Smooth muscle cell of the brain vasculature (primary cell): Measurements from ENCODE around the gene CCDC157.

Experiments used
- DNase-seq: peaks from one replicate; pipeline ENCODE4 v3.0.0-alpha.2; 2012; ENCODE audit warnings: low read depth, low spot score

CCDC157 gene

DNA sequence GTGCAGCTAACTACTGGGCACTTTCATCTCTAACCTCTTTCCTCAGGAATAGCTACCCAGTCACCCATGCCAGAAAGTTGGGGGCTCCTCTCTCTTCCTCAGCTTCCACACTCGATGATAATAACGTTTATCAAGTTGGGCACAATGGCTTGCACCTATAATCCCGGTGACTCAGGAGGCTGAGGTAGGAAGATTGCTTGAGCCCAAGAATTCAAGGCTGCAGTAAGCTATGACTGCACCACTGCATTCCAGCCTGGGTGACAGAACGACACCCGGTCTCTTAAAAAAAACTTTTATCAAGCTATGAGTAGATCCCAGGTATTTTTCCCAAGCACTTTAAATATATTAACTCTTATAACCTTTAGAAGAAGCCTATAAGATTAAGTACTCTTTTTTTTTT, 2.2 kb upstream of the CCDC157 start:
- DNase-seq: no peak

- no peak for DNase-seq
Observed at GRCh38 chr22:30357236-30357570, 396 bp downstream of the CCDC157 start.

DNA sequence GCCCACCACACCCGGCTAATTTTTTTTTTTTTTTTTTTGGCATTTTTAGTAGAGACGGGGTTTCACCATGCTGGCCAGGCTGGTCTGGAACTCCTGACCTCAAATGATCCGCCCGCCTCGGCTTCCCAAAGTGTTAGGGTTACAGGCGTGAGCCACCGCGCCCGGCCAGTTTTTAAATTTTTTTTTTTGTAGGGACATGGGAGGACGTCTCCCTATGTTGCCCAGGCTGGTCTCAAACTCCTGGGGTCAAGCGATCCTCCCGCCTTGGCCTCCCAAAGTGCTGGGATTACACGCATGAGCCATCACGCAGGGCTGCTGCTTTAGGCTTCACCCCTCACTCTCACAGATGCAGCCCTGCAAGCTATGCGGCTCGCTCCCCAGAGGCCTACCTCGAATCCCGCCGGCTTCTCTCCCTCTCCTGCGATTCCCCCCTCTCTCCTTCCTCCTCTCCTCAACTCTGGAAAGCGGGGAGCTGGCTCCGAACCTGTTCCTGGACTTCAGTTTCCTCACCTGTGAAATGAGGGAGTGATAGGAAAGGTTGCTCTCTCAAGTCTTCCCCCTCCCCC, 926 bp downstream of the CCDC157 start:
- no peak for DNase-seq

DNA sequence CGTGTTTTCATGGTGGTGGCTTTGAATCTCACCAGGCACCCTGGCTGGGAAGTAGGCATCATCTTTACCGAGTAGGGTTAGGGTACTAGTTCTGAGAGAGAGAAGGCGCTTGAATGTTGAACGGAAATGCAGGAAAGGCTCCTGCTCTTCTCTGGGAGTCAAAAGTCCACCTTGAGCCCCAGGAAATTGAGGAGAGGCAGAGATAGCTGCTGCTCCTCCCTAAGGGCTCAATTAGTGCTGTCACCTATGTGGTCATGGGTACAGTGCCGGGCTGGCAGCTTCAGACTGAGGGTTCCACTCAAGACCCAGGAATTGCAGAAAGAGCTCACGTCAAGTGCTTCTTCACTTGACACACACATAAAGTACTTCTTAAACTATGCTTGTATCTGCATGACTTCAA, 1.7 kb downstream of the CCDC157 start:
- no peak for DNase-seq

DNA sequence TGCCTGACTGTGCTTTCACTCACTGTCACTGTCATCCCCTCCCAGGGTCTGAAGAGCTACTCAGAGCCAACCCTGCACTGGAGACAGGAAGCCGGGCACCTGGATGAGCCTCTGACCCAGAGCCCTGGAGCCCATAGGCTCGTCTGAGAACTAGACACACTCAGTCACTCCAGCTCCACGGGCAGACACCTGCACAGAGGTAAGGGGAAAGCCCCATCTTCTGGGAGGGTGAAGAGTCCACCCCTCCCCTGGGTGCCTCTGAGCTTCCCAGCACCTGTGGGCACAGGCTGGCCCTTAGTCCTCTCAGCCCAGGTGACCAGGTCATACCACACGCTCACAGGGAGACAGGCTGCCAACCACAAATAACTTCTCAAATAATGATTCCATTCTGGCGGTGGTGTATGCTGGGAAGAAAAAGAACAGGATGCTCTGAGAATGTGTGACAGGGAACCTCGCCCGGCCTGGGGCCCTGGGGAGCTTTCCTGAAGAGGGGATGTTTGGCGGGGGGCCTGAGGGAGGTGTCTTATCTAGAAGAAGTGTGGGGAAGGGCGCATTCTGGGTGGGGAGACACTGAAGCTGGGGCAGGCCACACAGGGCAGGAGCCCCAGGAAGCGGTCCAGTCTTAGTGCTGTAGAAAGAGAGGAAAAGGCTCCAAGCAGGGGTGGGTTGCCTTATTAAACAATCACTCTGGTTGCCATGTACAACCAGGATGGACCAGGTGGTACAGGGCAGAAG, 5.3 kb downstream of the CCDC157 start:
- no peak for DNase-seq

DNA sequence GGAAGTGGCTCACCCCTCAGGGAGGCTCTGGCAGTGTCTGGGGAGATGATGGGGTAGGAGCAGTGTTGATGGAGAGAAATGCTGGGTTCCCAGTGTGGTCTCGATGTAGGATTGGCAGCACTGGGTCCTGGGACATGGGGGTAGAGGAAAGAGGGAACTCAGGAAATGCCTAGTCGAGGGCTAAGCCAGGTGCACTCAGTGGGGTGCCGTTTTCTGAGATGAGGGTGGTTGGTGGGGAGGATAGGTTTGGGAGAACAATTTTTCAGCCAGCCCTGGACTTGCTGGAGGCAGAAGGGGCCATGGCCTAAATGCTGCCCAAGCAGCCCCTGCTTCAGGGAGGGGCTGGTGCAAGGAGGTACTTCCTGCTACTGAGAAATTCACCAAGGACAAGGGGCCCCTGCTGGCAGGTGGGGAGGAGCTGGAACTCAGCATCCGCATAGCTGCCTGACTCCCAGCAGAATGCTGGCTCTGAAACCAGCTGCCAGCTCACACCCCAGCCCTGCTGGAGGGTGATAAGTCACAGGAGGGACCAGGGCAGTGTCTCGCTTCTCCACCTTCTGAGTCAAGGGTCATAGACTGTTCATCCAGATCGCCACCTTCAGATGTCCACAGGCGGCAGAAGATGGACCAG, 6.0 kb downstream of the CCDC157 start:
- no peak for DNase-seq

DNA sequence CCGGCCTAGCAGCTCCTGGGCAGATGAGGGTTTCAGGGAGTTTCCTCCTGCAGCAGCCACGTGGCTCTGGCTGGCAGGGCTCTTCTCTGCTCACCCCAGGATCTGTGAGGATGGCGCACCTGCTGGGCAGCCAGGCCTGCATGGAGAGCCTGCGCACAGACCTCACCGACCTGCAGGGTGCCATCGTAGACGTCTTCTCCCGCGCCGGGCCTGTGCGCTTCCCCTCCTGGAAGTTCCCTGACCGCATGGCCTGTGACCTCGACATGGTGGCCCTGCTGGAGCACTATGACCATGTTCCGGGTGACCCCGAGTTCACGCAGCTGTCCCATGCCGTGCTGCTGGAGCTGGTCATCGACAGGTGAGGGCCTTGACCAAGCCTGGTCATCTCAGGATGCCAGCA, 9.1 kb downstream of the CCDC157 start:
- DNase-seq: no peak

DNA sequence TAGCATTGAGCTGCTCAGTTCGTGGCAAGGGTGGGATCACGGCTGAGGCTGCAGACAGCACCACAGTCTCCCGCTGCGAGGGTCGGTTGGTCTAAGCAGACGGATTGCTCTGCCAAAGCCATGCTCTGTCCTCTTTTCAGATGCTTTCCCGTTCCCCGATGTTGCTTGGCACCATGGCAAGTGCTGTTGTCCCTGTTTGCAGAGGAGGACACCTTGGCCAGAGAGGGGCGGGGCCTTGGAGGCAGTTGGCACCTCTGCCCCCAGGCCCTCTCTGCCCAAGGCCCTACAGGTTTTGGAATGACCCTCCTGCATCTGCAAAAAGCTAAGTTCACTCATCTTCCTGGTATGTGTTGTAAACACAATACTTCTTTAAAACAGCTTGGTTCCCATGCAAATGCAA, 11.6 kb downstream of the CCDC157 start:
- DNase-seq: no peak

DNA sequence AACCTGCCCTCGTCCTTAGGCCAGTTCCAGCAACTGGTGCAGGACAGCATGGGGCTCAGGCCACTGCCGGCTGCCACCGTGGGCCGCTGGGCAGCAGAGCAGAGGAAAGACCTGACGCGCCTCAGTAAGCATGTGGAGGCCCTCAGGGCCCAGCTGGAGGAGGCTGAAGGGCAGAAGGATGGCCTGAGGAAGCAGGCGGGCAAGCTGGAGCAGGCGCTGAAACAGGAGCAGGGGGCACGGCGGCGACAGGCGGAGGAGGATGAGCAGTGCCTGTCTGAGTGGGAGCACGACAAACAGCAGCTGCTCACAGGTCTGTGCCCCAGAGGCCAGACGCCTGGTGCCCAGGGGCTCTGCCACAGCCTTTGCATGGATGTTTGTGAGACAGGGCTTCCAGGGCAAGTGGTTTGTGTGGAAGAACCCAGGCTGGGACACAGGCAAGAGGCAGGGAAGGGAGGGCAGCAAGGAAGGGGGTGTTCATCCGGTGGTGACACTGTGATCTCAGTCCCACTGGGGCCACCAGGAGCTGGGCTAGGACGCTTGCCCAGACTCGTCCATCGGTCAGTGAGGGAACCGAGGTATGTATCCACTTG, 13.9 kb downstream of the CCDC157 start:
- no peak for DNase-seq

GRCh38 chr22:30371321-30371720, 14.5 kb downstream of the CCDC157 start:
- DNase-seq: no peak

DNA sequence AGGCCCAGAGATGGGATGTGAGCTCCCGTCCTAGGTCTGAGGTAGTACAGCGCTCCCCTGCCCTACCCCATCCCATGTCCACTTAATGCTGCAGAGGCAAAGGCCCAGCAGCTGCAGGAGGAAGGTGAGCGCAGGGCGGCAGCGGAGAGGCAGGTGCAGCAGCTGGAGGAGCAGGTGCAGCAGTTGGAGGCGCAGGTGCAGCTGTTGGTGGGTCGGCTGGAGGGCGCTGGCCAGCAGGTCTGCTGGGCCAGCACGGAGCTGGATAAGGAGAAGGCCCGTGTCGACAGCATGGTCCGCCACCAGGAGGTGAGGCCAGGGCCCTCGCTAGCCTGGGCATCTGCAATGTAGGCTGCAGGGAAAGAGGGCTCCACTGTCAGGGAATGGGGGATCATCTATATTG, 15.2 kb downstream of the CCDC157 start:
- no peak for DNase-seq

GRCh38 chr22:30372915-30373314, 16.1 kb downstream of the CCDC157 start:
- DNase-seq: no peak

- DNase-seq: no peak
Observed at GRCh38 chr22:30373331-30374325, 16.8 kb downstream of the CCDC157 start.

DNA sequence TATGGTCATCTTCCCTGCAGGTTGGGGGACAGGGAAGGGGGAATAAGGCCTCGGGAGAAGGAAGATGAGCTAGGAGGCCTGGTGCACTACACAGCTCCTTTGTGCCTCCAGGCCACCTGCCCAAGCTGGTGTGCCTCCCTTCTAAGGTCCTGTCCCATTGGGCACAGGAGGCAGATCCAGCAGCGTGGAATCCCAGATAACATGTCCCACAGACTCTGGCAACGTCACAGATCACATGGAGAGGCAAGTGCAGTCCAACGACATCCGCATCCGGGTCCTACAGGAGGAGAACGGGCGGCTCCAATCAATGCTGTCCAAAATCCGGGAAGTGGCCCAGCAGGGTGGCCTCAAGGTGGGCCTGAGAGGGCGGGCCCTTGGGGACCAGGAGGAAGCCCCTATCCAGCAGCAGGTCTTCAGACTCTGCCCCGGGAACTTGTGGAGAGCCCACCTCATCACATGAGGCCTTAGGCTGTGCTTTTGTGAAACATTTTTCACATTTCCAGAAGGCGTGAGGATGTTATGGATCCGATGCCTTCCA, 18.6 kb downstream of the CCDC157 start:
- no peak for DNase-seq

GRCh38 chr22:30380011-30380410, 23.2 kb downstream of the CCDC157 start:
- DNase-seq: no peak

GRCh38 chr22:30381264-30381663, 24.5 kb downstream of the CCDC157 start:
- DNase-seq: no peak

DNA sequence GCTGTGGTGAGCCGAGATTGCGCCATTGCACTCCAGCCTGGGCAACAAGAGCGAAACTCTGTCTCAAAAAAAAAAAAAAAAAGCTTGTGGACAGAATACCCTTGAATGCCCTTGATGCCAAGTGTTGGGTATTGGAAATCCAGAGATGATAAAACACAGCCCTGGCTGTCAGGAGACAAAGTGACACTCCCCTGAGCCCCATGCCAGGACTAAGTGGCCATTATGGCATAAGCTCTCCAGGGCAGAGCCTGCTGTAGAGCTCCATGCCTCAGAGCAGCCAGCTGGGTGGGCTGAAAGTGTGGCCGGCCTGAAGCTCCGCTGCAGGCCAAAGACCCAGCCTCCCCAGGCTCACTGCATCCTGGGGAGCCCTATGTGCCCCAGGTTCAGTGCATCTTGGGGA, 25.5 kb downstream of the CCDC157 start:
- DNase-seq: no peak

- no peak for DNase-seq
Observed at GRCh38 chr22:30383061-30383460, 26.3 kb downstream of the CCDC157 start.

GRCh38 chr22:30385942-30386341, 29.1 kb downstream of the CCDC157 start:
- no peak for DNase-seq

DNA sequence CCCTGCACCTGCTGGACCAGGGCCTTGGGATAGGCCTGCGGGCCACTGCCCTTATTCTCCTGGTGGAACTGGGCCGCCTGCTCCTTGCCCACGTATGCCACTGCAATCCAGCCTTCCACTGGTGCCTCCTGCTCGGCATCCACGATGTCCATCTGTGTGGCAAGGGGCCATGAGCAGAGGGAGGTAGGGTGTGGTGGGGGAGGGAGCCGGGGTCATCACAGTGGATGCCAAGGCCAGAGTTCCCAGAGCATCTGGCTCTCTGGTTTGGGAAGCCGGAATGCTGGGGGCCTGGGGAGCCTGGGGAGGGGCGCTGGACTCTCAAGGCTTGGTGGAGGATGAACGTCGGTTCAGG, 29.8 kb downstream of the CCDC157 start:
- DNase-seq: no peak

DNA sequence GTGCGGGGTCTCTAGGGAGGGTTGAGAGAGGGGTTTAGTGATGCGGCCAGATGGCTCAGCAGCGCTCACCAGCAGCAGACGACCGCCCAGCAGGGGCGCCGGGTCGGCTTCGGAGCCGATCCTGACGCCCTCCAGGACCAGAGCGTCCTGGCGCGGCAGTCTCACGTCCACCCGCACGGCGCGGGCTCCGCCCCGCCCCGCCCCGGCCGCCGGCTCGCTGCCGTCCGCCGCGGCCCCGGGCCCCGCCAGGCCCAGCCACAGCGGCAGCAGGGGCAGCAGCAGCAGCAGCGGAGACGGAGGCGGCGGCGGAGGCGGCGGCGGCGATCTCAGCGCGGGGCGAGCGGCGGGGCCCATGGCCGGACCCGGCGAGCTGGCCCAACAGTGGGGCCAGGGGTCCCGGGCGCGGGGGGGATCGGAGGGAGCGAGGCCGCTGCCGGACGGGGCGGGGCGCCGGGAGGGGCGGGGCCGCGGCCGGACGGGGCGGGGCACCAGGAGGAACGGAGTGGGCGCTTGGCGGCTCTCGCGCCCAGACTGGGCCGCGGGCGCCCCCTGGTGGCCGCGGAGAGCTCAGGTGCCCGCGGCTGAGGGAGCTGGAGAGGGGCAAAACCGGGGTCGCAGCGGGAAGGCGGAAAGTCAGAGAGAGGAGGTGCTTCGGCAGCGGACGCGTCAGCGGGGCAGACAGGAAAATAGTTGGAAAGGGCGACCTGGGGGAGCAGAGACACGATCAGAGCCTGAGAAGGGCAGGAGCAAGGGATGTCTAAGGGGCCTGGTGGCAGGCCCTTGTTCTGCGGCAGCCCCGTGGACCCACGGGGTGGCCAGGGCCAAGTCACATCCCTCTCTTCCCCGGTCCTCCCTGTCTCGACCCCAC, 30.4 kb downstream of the CCDC157 start, which contains the start of gene RNF215:
RNF215 (minus strand) TSS at position 452 of the 868 bp plus-strand sequence; CDS start at position 354, 98 bp downstream.
- DNase-seq: peak; percentile 39
